ENCODE results near the gene SLC25A39.

Gene SLC25A39

GRCh38 chr17:44280392-44280937 lies 44.2 kb downstream of the SLC25A39 start:
- DNase-seq (ENCODE audit: insufficient read length, low spot score) (no peak), FAIRE-seq (no peak)

- FAIRE-seq (peak; percentile 51), DNase-seq (ENCODE audit: insufficient read length, low spot score) (peak; percentile 75)
Observed at GRCh38 chr17:44279666-44280391, 44.8 kb downstream of the SLC25A39 start.

- FAIRE-seq (no peak), DNase-seq (ENCODE audit: insufficient read length, low spot score) (no peak)
Observed at GRCh38 chr17:44279346-44279665, 45.3 kb downstream of the SLC25A39 start.

GRCh38 chr17:44277976-44278375 lies 46.6 kb downstream of the SLC25A39 start:
- DNase-seq (ENCODE audit: insufficient read length, low spot score) (no peak), FAIRE-seq (no peak)

GRCh38 chr17:44273607-44274006 lies 51.0 kb downstream of the SLC25A39 start:
- DNase-seq (ENCODE audit: insufficient read length, low spot score) (no peak), FAIRE-seq (no peak)

GRCh38 chr17:44272954-44273353 lies 51.7 kb downstream of the SLC25A39 start:
- no peak for FAIRE-seq
- DNase-seq (ENCODE audit: insufficient read length, low spot score), result no peak

GRCh38 chr17:44272321-44272951 lies 52.2 kb downstream of the SLC25A39 start:
- no peak for DNase-seq (ENCODE audit: insufficient read length, low spot score)
- peak; percentile 73 for FAIRE-seq

Measured in HTR-8/SVneo (cell line).